HepG2 (cell line): ENCODE measurements around the gene BACE1-AS. TPM values are rescaled to one million over a fixed set of nuclear protein-coding genes. Genes with fewer than 3 reads are reported as not detected.

Experiments
- ARID5B ChIP-seq: IDR thresholded peaks from 2 replicates; pipeline ENCODE4 v1.4.0; 2020; ENCODE audit warnings: mild to moderate bottlenecking, missing genetic modification reagents
- FOXM1 ChIP-seq: sonication (generic); formaldehyde crosslinking; IDR thresholded peaks from 2 replicates; pipeline ENCODE4 v1.5.0; 2020; ENCODE audit warnings: missing genetic modification reagents
- HMG20B ChIP-seq: conservative IDR thresholded peaks from 2 replicates; pipeline ENCODE4 v1.6.1; 2016; ENCODE audit warnings: missing genetic modification reagents, missing compliant biosample characterization
- ISX ChIP-seq: sonication (generic); formaldehyde crosslinking; conservative IDR thresholded peaks from 2 replicates; pipeline ENCODE4 v1.5.0; 2020; ENCODE audit warnings: missing genetic modification reagents
- KAT7 ChIP-seq: IDR thresholded peaks from 2 replicates; pipeline ENCODE4 v1.6.1; 2018; ENCODE audit warnings: borderline replicate concordance, missing compliant biosample characterization
- MAX ChIP-seq: IDR thresholded peaks from 2 replicates; pipeline ENCODE4 v1.6.1; 2012; ENCODE audit warnings: inconsistent platforms
- SAP130 ChIP-seq: IDR thresholded peaks from 2 replicates; pipeline ENCODE4 v1.6.1; 2016; ENCODE audit warnings: low read depth
- TAF1 ChIP-seq: sonication (generic); formaldehyde crosslinking; IDR thresholded peaks from 2 replicates; pipeline ENCODE4 v1.4.0; 2020; ENCODE audit warnings: missing genetic modification reagents
- YY1 ChIP-seq: IDR thresholded peaks from 2 replicates; pipeline ENCODE4 v1.6.1; 2011; ENCODE audit warnings: low read length, low read depth, moderate library complexity, mild to moderate bottlenecking; ENCODE audit not compliant: insufficient read depth, insufficient replicate concordance
- ZNF432 ChIP-seq: sonication (generic); formaldehyde crosslinking; IDR thresholded peaks from 2 replicates; pipeline ENCODE4 v1.5.0; 2020; ENCODE audit warnings: missing genetic modification reagents, mild to moderate bottlenecking, borderline replicate concordance
- ZNF687 ChIP-seq: sonication (generic); formaldehyde crosslinking; IDR thresholded peaks from 2 replicates; pipeline ENCODE4 v1.5.1; 2020; ENCODE audit warnings: mild to moderate bottlenecking, missing genetic modification reagents, moderate library complexity
- ZNF792 ChIP-seq: IDR thresholded peaks from 2 replicates; pipeline ENCODE4 v1.6.1; 2016
- polyA plus RNA-seq, 8 experiments: library from polyadenylated mRNA; depleted of rRNA in 3 of 8; stranded (reverse) in 7 of 8; unstranded in 1 of 8; fragments of >200 nt; fragmentation: Illumina TruSeq in 4 of 8; extraction: Trizol in 4 of 8; gene quantifications; 2 replicates each; pipeline versions ENCODE4 v1.2.1 to v1.2.3, GENCODE V29; 2011 to 2016; ENCODE audit warnings: low read depth in 4 of 8, missing spikeins in 1 of 8, mixed read lengths in 1 of 8; ENCODE audit not compliant: insufficient read depth in 1 of 8
- total RNA-seq, 5 experiments: library from RNA; depleted of rRNA; stranded (reverse); fragments of >200 nt; fragmentation: Illumina TruSeq; extraction: Trizol; gene quantifications; 2 replicates each; pipeline ENCODE4 v1.2.3, GENCODE V29; 2016; ENCODE audit warnings: low read depth in 1 of 5

Gene BACE1-AS
- total and polyA plus RNA-seq, 2 of the 13 experiments (the other 11 are each of a cell fraction or from before 2014, with no cell fraction given): 2.0 to 3.9 TPM

- 0 out of 2 replicates have a peak, but pooled peaks have one; percentile 33 for TF ChIP-seq ISX
- no peak for TF ChIP-seq ZNF792 (CRISPR knock-in tag)
- no peak for TF ChIP-seq HMG20B (CRISPR knock-in tag)
- TF ChIP-seq YY1: peak; percentile 79
- no peak for TF ChIP-seq FOXM1
- TF ChIP-seq TAF1 (CRISPR knock-in tag): no peak; the same call in 1 of the 2 replicates
- TF ChIP-seq MAX: no peak; the same call in 1 of the 2 replicates
- TF ChIP-seq ZNF687 (CRISPR knock-in tag): peak; percentile 81; the same call in 1 of the 2 replicates
- no peak; the same call in 1 of the 2 replicates for TF ChIP-seq KAT7
- TF ChIP-seq ARID5B: no peak; the same call in 1 of the 2 replicates
- TF ChIP-seq SAP130: peak; percentile 52; the same call in 1 of the 2 replicates
- TF ChIP-seq ZNF432 (CRISPR knock-in tag): no peak
These were observed 8.5 kb downstream of the BACE1-AS start (continued) for GRCh38 chr11:117299351-117300282.
